OCI-LY7 (cell line): Measurements from ENCODE around the gene PCP4L1.

Source experiments
- EZH2phosphoT487 ChIP-seq: fragments of 200-600 bp; sonication (generic); IDR thresholded peaks from 2 replicates; pipeline ENCODE4 v1.6.1; 2018; ENCODE audit warnings: low read depth, borderline replicate concordance, mild to moderate bottlenecking, mixed run types, antibody characterized with exemption, low read length, moderate library complexity, mixed read lengths
- TF ChIP-seq, protein P1 (sequence below): fragments of 200-600 bp; sonication (generic); conservative IDR thresholded peaks from 2 replicates; pipeline ENCODE4 v1.5.1; 2014; ENCODE audit warnings: mild to moderate bottlenecking, antibody characterized with exemption, low read length, moderate library complexity, mixed read lengths

DNA sequence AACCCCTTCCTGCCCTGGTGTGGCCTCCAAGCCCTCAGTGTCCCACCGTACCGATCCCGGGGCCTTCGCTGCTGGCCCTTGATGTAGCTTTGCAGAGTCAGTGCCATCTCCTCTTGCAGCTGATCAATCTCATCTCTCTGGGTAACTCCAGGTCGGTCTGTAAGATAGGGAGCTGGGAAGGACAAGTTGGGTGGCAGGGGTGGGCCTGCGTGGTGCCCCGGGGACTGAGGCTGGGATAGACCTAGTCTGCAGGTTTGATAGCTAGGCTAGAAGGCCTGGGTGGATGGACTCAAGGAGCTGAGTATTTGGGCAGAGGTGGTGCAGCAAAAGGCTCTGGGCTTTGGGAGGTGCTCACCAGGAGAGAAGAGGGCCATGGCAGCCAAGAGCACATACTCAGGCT, 27.8 kb upstream of the PCP4L1 start:
- TF ChIP-seq, protein P1, sequence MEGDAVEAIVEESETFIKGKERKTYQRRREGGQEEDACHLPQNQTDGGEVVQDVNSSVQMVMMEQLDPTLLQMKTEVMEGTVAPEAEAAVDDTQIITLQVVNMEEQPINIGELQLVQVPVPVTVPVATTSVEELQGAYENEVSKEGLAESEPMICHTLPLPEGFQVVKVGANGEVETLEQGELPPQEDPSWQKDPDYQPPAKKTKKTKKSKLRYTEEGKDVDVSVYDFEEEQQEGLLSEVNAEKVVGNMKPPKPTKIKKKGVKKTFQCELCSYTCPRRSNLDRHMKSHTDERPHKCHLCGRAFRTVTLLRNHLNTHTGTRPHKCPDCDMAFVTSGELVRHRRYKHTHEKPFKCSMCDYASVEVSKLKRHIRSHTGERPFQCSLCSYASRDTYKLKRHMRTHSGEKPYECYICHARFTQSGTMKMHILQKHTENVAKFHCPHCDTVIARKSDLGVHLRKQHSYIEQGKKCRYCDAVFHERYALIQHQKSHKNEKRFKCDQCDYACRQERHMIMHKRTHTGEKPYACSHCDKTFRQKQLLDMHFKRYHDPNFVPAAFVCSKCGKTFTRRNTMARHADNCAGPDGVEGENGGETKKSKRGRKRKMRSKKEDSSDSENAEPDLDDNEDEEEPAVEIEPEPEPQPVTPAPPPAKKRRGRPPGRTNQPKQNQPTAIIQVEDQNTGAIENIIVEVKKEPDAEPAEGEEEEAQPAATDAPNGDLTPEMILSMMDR = no peak
- no peak for TF ChIP-seq EZH2phosphoT487
